Stimulated activated CD4-positive, alpha-beta T cell treated with anti-CD3 and anti-CD28 coated beads, TNF-alpha, amount 100 ng/mL, for 24 hours (primary cell): Measurements from ENCODE around the gene RALGAPA1.
"Not testable (repeated sequence)": the region's sequence is repeated elsewhere in the genome, so short reads cannot be mapped to it uniquely, and the experiment has no call there.

ENCODE experiments used
- DNase-seq, 3 experiments: peaks; one replicate each; pipeline ENCODE4 v3.0.0-alpha.2; 2020; ENCODE audit warnings: low read depth in 3 of 3

The RALGAPA1 gene

GRCh38 chr14:35766036-35766699, 42.9 kb downstream of the RALGAPA1 start:
- DNase-seq = no peak

DNA sequence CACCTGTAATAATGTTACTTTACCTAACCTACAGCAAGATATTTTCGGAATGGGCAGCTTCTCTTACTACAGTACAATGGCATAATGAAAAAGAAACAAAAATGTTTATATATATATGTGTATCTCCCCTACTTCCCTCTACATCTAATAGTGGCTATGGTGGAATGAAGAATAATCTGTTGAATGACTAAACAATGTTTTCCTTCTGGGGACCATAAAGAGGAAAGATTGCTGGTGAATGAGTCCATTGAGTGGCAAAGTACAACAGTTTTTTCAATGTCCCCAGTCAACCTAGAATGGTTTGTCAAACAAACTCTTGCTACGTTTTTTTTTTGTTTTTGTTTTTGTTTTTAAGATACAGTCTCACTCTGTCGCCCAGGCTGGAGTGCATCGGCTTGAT, 47.2 kb downstream of the RALGAPA1 start:
- no peak for DNase-seq

- DNase-seq = no peak
Observed at GRCh38 chr14:35760143-35760542, 49.0 kb downstream of the RALGAPA1 start.

GRCh38 chr14:35758523-35759129, 50.5 kb downstream of the RALGAPA1 start:
- no peak for DNase-seq

DNA sequence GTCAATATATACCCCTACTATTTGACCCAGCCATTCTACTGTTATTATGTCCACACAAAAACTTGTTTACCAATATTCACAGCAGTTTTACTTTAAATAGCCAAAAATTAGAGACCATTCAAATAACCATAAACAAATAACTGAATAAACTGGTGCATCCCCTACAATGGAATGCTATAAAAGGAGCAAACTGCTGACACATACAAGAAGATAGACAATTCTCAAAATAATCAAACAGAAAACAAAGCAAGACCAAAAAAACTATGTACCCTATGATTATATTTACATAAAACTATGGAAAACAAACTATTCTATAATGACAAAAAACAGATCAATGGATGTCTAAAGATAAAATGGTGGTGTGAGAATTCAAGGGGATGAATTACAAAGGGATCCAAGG, 54.4 kb downstream of the RALGAPA1 start:
- DNase-seq = no peak

DNA sequence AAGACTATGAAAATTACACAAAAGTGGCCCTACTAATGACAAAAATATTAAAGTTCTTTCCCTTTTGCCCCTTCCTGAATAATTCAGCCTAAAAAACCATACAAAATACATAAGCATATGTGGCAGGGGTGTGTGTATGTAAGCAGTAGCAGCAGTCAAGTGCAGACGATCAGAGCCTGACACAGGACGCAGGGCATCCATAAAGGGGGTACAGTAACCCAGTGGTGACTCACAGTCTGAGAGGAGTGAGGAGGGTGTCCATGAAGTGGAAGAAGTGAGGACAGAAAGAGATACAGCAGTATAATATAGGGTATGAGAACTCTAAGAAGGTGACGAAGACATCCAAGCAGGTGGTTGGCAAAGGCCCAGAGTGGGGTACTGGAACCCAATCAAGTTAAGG, 56.7 kb downstream of the RALGAPA1 start:
- no peak for DNase-seq

- DNase-seq = no peak
Observed at GRCh38 chr14:35750202-35750904, 58.7 kb downstream of the RALGAPA1 start.

DNA sequence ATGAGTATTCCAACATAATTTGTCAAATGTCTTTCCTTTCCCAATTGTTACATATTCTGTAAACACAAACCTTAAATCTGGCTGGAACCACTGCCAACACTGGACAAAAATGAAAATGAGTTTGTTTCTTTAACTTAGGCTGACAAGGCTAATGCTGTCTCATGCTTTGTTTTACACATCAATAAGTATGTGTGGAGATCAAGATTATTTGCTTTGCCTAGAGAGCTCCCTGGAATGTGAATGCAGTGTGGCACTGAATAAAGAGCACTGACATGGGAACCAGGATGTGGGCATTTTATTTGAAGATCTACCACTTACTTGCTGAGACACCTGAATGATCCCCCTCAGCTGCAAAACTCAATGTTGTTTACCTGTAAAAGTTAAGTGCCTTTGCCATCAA, 61.7 kb downstream of the RALGAPA1 start:
- no peak for DNase-seq

DNA sequence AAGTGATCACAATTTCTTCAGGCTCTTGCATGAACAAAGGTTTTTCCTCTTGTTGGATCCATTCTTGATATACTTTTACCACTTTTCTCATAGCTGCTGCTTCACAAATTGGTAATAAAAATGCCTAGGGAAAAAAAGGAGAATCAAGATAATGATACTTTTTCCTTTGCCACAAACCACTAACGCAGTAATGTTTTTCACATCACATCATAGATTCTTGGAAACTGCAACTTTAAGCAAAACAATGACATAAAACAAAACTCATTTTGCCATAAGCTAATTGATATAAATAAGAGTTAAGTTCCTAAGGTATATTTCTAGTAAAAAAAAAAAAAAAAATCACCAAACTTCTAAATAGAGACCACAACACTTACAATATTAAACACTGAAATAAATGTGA, 66.7 kb downstream of the RALGAPA1 start:
- DNase-seq = no peak

DNA sequence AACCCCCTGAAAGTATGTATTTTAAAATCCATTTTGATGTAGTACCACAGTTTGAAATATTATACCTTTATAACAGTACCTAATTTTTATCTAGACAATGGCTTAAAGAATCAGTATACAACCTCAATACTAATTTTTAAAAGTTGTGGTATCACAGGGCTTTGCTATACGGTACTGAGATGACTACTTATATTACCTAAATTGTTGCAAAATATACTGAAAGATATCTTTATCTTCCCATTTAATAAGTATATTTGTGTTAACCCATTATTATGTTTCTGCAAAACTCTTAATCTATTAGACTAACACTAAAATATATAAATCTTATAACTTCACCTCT, 67.1 kb downstream of the RALGAPA1 start:
- no peak for DNase-seq

- DNase-seq = no peak
Observed at GRCh38 chr14:35741345-35742031, 67.6 kb downstream of the RALGAPA1 start.

GRCh38 chr14:35740215-35740614, 68.9 kb downstream of the RALGAPA1 start:
- no peak for DNase-seq

DNA sequence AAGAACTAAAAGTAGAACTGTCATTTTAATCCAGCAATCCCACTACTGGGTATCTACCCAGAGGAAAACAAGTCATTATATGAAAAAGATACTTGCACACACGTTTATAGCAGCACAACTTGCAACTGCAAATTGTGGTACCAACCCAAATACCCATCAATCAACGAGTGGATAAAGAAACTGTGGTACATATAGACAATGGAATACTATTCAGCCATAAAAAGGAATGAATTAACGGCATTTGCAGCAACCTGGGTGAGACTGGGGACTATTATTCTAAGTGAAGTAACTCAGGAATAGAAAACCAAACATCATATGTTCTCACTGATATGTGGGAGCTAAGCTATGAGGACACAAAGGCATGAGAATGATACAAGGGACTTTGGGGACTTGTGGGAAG, 73.9 kb downstream of the RALGAPA1 start:
- not testable (repeated sequence) for DNase-seq

- DNase-seq = not testable (repeated sequence)
Observed at GRCh38 chr14:35733510-35733909, 75.6 kb downstream of the RALGAPA1 start.

DNA sequence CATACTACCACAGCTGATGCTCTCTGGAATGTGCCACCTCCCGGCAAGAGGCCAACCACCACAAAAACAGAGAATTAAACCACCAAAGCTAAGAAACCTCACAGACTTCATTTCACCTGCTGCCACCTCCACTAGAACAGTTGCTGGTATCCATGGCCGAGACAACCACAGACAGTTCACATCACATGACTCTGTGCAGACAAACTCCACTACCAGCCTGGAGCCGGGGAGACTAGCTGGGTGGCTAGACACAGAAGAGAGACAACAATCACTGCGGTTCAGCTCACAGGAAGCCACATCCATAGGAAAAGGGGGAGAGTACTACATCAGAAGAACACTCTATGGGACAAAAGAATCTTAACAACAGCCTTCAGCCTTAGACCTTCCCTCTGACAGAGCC, 78.2 kb downstream of the RALGAPA1 start:
- DNase-seq = no peak

DNA sequence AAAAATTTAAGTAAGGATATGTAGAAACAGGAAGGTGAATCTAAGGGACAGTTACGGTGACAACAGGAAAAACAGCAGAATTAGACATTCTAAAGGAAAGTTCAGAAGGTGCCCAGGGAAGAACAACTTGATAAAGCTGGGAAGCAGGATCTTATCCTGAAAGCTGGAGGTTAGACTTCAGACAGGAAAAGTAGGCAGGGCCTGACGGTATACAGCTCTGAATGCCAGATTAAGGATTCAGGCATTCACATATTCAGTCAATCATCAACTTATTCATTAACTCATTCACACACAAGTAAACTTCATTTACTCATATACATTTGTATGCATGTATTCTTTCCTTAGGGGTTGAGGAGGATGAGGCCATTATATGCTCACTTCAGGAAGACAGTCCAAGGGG, 81.3 kb downstream of the RALGAPA1 start:
- DNase-seq = no peak

DNA sequence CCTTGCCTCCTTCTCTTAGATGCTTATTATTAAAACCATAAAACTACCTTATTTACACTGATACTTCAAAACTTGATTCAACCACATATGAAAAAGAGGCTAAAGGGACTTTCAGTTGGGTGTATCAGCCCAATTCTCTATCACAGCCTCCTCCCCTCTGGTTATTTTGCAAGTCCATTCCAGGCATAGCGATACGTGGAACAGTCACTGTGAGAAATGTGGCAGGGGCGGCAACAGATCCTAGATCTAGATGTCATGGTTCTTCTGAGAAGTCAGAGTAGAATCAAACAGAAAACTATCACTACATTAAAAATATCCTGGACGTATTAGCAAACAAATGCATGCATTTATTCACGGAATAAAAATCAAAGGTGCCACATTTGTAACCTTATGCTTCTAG, 83.2 kb downstream of the RALGAPA1 start:
- DNase-seq = no peak

DNA sequence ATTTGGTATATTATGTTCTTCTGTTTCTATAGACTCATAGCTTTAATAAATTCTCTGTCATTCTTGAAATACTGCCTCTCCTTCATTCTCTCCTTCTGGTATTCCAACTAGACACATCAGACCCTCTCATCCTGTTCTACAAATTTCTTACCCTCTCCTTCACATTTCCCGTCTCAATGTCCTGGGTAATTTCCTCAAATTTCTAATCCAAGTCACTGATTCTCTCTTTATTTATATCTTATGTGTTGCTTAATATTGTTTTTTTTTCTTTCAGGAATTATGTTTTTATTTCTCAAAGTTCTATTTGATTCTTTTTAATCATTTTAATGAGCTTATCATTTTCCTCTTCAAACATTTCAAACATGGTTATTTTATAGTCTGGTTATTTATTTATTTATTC, 94.0 kb downstream of the RALGAPA1 start:
- DNase-seq = no peak

- no peak for DNase-seq
Observed at GRCh38 chr14:35712466-35712865, 96.6 kb downstream of the RALGAPA1 start.

GRCh38 chr14:35708062-35708461, 101.0 kb downstream of the RALGAPA1 start:
- DNase-seq = no peak

DNA sequence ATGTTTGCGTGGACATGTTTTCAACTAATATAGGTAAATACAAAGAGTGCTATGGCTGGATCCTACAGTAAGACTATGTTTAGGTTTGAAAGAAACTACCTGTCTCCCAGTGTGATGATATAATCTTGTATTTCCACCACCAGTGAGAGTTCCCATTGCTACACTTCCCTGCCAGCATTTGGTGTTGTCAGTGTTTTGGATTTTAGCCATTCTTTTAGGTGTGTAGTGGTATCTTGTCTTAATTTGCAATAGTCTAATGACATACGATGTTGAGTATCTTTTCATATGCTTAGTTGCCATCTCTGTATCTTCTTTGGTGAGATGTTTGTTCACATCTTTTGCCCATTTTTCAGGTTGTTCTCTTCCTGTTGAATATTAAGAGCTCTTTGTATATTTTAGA, 103.5 kb downstream of the RALGAPA1 start:
- DNase-seq = no peak

GRCh38 chr14:35704793-35705493, 104.2 kb downstream of the RALGAPA1 start:
- DNase-seq = no peak
